ENCODE data around the gene DHX30.

- TF ChIP-seq CTCF (IDR thresholded peaks at IDR 0.05; ENCODE audit: control extremely low read depth in 1 of 3, insufficient read depth in 1 of 3, low read depth in 1 of 3, low read length in 3 of 3) = no peak
- no peak for TF ChIP-seq TEAD4 (IDR thresholded peaks at IDR 0.05; ENCODE audit: low read depth, low read length)
- TF ChIP-seq TCF12 (IDR thresholded peaks at IDR 0.05; ENCODE audit: low read depth, low read length) = no peak
- no peak for TF ChIP-seq POLR2A (IDR thresholded peaks at IDR 0.05; ENCODE audit: control extremely low read depth in 1 of 2, low read depth in 2 of 2, low read length in 2 of 2)
- TF ChIP-seq CBX8 (IDR thresholded peaks at IDR 0.05; ENCODE audit: borderline replicate concordance, low read depth, low read length) = no peak
Observed at GRCh38 chr3:47794544-47794943, 8.4 kb upstream of the DHX30 start.
